ENCODE data around the gene MAP3K10.

- TF ChIP-seq, protein P1, sequence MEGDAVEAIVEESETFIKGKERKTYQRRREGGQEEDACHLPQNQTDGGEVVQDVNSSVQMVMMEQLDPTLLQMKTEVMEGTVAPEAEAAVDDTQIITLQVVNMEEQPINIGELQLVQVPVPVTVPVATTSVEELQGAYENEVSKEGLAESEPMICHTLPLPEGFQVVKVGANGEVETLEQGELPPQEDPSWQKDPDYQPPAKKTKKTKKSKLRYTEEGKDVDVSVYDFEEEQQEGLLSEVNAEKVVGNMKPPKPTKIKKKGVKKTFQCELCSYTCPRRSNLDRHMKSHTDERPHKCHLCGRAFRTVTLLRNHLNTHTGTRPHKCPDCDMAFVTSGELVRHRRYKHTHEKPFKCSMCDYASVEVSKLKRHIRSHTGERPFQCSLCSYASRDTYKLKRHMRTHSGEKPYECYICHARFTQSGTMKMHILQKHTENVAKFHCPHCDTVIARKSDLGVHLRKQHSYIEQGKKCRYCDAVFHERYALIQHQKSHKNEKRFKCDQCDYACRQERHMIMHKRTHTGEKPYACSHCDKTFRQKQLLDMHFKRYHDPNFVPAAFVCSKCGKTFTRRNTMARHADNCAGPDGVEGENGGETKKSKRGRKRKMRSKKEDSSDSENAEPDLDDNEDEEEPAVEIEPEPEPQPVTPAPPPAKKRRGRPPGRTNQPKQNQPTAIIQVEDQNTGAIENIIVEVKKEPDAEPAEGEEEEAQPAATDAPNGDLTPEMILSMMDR (conservative IDR thresholded peaks at IDR 0.05), result no peak
- TF ChIP-seq ZFX (IDR thresholded peaks at IDR 0.05), result no peak
These were observed 37.0 kb upstream of the MAP3K10 start for GRCh38 chr19:40154121-40154680.
